ENCODE measurements around the gene USP12. TPM values are rescaled to one million over a fixed set of nuclear protein-coding genes. Genes with fewer than 3 reads are reported as not detected.

USP12 gene
- total RNA-seq, 2 experiments from 2014 or later, result 9.9 to 27.6 TPM

DNA sequence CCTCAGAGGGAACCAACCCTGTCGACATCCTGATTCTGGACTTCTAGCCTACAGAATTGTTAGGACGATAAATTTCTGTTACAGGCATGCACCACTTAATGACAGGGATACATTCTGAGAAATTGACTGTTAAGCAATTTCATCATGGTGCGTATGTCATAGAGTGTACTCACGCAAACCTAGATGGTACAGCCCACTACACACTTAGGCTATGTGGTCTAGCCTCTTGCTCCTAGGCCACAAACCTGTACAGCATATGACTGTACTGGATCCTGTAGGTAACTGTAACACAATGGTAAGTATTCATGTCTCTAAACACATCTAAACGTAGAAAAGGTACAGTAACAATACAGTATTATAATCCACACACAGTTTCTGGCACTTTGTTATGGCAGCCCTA, 13.3 kb downstream of the USP12 start:
- Histone ChIP-seq H3K4me2 (ENCODE audit: low read length) (no peak overlapping the region), H3K79me2 (ENCODE audit: insufficient read depth, low read depth, low read length) (peaks cover 85% of the 10 kb centered on the region), H3K9me3 (ENCODE audit: low read length) (no peaks in the 10 kb centered on the region), H3K4me1 (ENCODE audit: insufficient read depth, low read length, poor library complexity, severe bottlenecking) (peaks cover 11% of the 10 kb centered on the region), H3K36me3 (ENCODE audit: insufficient read depth, low read length) (0 out of 2 replicates have a peak, but pooled peaks cover 6% of the 10 kb centered on the region), H3K9me2 (ENCODE audit: insufficient read depth, low read length) (no peaks in the 10 kb centered on the region), H3K4me3 (ENCODE audit: low read depth, low read length, poor library complexity, severe bottlenecking) (no peak overlapping the region), H2AFZ (ENCODE audit: low read length) (no peak overlapping the region), H3K27ac (ENCODE audit: low read depth, low read length, poor library complexity, severe bottlenecking) (no peak overlapping the region), H4K20me1 (ENCODE audit: insufficient read depth, low read length) (peaks cover 9% of the 10 kb centered on the region; the same call in 1 of the 2 replicates)
- TF ChIP-seq, protein P1, sequence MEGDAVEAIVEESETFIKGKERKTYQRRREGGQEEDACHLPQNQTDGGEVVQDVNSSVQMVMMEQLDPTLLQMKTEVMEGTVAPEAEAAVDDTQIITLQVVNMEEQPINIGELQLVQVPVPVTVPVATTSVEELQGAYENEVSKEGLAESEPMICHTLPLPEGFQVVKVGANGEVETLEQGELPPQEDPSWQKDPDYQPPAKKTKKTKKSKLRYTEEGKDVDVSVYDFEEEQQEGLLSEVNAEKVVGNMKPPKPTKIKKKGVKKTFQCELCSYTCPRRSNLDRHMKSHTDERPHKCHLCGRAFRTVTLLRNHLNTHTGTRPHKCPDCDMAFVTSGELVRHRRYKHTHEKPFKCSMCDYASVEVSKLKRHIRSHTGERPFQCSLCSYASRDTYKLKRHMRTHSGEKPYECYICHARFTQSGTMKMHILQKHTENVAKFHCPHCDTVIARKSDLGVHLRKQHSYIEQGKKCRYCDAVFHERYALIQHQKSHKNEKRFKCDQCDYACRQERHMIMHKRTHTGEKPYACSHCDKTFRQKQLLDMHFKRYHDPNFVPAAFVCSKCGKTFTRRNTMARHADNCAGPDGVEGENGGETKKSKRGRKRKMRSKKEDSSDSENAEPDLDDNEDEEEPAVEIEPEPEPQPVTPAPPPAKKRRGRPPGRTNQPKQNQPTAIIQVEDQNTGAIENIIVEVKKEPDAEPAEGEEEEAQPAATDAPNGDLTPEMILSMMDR (conservative IDR thresholded peaks at IDR 0.05; ENCODE audit: low read length), result no peak
- TF ChIP-seq EZH2phosphoT487 (IDR thresholded peaks at IDR 0.05; ENCODE audit: borderline replicate concordance, low read depth, low read length), result no peak
- no peak for DNase-seq (ENCODE audit: low spot score)
- CTCF ChIA-PET (ENCODE audit: unreplicated experiment), result no interaction called here
- BruUV-seq (replicated peaks), result no TSS peak
- intact Hi-C loops (cut with micrococcal nuclease; ENCODE audit: unreplicated experiment), result no loop called here
- POLR2A ChIA-PET, result no interaction called here

DNA sequence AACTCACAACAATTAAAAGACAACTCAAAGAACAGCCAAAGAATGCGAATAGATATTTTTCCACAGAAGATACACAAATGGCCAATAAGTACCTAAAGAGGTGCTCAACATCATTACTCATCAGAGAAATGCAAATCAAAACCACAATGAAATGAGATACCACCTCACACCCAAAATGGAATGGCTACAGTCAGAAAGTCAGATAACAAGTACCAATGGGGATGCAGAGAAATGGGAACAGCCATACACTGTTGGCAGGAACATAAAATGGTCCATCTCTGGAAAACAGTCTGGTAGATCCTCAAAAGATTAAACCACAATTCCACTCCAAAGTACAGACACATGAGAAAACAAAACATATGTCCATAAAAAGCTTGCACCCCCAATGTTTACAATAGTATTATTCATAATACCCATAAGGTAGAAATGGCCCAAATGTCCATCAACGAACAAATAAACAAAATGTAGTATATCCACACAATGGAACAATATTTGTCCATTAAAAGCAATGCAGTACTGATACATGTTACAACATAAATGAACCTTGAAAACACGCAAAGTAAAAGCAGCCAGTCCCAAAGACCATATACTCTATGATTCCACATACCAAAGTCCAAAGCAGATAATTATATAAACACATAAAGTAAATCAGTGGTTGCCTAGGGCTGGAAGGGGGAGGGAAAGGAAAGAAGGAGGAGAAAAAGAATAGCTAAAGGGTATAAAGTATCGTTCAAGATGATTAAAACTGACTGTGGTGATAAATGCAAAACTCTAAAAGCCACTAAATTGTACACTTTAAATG, 19.6 kb downstream of the USP12 start:
- no peaks in the 10 kb centered on the region for H3K36me3 ChIP-seq (ENCODE audit: insufficient read depth, low read length)
- H3K9me3 ChIP-seq (ENCODE audit: low read length), result no peaks in the 10 kb centered on the region
- DNase-seq (ENCODE audit: low spot score), result no peak
- POLR2A ChIA-PET, result interaction anchor here (0.6 to 2.0 kb wide), 6 partner anchors 9 to 83 kb away, joined by 3 to 5 read pairs (median 4); no protein-coding TSS in a partner anchor
- H3K4me1 ChIP-seq (ENCODE audit: insufficient read depth, low read length, poor library complexity, severe bottlenecking), result peaks cover 18% of the 10 kb centered on the region
- TF ChIP-seq EZH2phosphoT487 (IDR thresholded peaks at IDR 0.05; ENCODE audit: borderline replicate concordance, low read depth, low read length), result no peak
- TF ChIP-seq, protein P1 (conservative IDR thresholded peaks at IDR 0.05; ENCODE audit: low read length), result no peak
- intact Hi-C loops (cut with micrococcal nuclease; ENCODE audit: unreplicated experiment), result no loop called here
- peaks cover 5% of the 10 kb centered on the region; the same call in 1 of the 2 replicates for H4K20me1 ChIP-seq (ENCODE audit: insufficient read depth, low read length)
- H3K79me2 ChIP-seq (ENCODE audit: insufficient read depth, low read depth, low read length), result peaks cover 68% of the 10 kb centered on the region; the same call in 1 of the 2 replicates
- no peak overlapping the region for H3K4me2 ChIP-seq (ENCODE audit: low read length)
- no TSS peak for BruUV-seq (replicated peaks)
- no peak overlapping the region for H2AFZ ChIP-seq (ENCODE audit: low read length)
- H3K9me2 ChIP-seq (ENCODE audit: insufficient read depth, low read length), result no peaks in the 10 kb centered on the region
- no peak overlapping the region for H3K4me3 ChIP-seq (ENCODE audit: low read depth, low read length, poor library complexity, severe bottlenecking)
- CTCF ChIA-PET (ENCODE audit: unreplicated experiment), result no interaction called here
- H3K27ac ChIP-seq (ENCODE audit: low read depth, low read length, poor library complexity, severe bottlenecking), result no peak overlapping the region

DNA sequence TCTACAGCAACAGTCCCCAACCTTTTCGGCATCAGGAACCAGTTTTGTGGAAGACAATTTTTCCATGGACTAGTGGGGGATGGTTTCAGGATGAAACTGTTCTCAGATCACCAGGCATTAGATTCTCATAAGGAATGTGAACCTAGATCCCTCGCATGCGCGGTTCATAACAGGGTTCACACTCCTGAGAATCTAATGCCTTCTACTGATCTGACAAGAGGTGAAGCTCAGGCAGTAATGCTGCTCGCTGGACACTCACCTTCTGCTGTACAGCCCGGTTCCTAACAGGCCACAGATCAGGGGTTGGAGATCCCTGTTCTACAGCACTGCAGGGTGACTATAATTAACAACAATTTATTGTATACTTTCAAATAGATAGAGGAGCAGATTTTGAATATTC, 21.9 kb downstream of the USP12 start:
- POLR2A ChIA-PET, result interaction anchor here (0.6 kb wide), 1 partner anchor 16 kb away, joined by 3 read pairs; no protein-coding TSS in a partner anchor
- H3K27ac ChIP-seq (ENCODE audit: low read depth, low read length, poor library complexity, severe bottlenecking), result no peak overlapping the region
- peaks cover 18% of the 10 kb centered on the region for H3K4me1 ChIP-seq (ENCODE audit: insufficient read depth, low read length, poor library complexity, severe bottlenecking)
- CTCF ChIA-PET (ENCODE audit: unreplicated experiment), result no interaction called here
- peaks cover 67% of the 10 kb centered on the region; the same call in 1 of the 2 replicates for H3K79me2 ChIP-seq (ENCODE audit: insufficient read depth, low read depth, low read length)
- H2AFZ ChIP-seq (ENCODE audit: low read length), result no peak overlapping the region
- H3K36me3 ChIP-seq (ENCODE audit: insufficient read depth, low read length), result no peaks in the 10 kb centered on the region
- H3K4me2 ChIP-seq (ENCODE audit: low read length), result no peak overlapping the region
- no peak for TF ChIP-seq EZH2phosphoT487 (IDR thresholded peaks at IDR 0.05; ENCODE audit: borderline replicate concordance, low read depth, low read length)
- TF ChIP-seq, protein P1 (conservative IDR thresholded peaks at IDR 0.05; ENCODE audit: low read length), result no peak
- BruUV-seq (replicated peaks), result no TSS peak
- no peak for DNase-seq (ENCODE audit: low spot score)
- intact Hi-C loops (cut with micrococcal nuclease; ENCODE audit: unreplicated experiment), result no loop called here
- no peaks in the 10 kb centered on the region for H3K9me2 ChIP-seq (ENCODE audit: insufficient read depth, low read length)
- H4K20me1 ChIP-seq (ENCODE audit: insufficient read depth, low read length), result peaks cover 5% of the 10 kb centered on the region; the same call in 1 of the 2 replicates
- H3K9me3 ChIP-seq (ENCODE audit: low read length), result no peaks in the 10 kb centered on the region
- H3K4me3 ChIP-seq (ENCODE audit: low read depth, low read length, poor library complexity, severe bottlenecking), result no peak overlapping the region
